Esophagus squamous epithelium (tissue), 5 donors: ENCODE results near the gene DNM2. TPM values are rescaled to one million over a fixed set of nuclear protein-coding genes. Genes with fewer than 3 reads are reported as not detected.
"Not testable (repeated sequence)": the region's sequence is repeated elsewhere in the genome, so short reads cannot be mapped to it uniquely, and the experiment has no call there.

Experiments used
- DNase-seq: peaks from one replicate; lab custom pipeline; 2025; lab: John Stamatoyannopoulos, UW
- H3K27ac ChIP-seq, 4 donors: fragments of 200-600 bp; sonication (generic); one replicate each; pipeline ENCODE4 v1.5.1; 2016 to 2019; ENCODE audit warnings: mild to moderate bottlenecking in 1 of 4
- H3K27me3 ChIP-seq, 4 donors: fragments of 200-600 bp; sonication (generic); 1 replicate in 3 of 4; 2 replicates in 1 of 4; pipeline versions ENCODE4 v1.5.1 to v1.6.0; 2017 to 2021; ENCODE audit warnings: antibody characterized with exemption in 1 of 4
- H3K36me3 ChIP-seq, 3 donors: fragments of 200-600 bp; sonication (generic); one replicate each; pipeline ENCODE4 v1.5.1; 2016 to 2019
- H3K4me1 ChIP-seq, 3 donors: fragments of 200-600 bp; sonication (generic); one replicate each; pipeline ENCODE4 v1.5.1; 2017 to 2019
- H3K4me3 ChIP-seq, 4 donors: fragments of 200-600 bp; sonication (generic); 1 replicate in 3 of 4; 2 replicates in 1 of 4; pipeline ENCODE4 v1.5.1; 2016 to 2019; ENCODE audit warnings: mild to moderate bottlenecking in 2 of 4, moderate library complexity in 1 of 4
- H3K9me3 ChIP-seq, 3 donors: fragments of 200-600 bp; sonication (generic); one replicate each; pipeline ENCODE4 v1.5.1; 2016 to 2019
- POLR2A ChIP-seq, 4 donors: fragments of 450-650 bp; IDR thresholded peaks; one replicate each; pipeline ENCODE4 v1.6.1; 2017; ENCODE audit warnings: antibody characterized with exemption in 4 of 4, mild to moderate bottlenecking in 4 of 4, moderate library complexity in 3 of 4
- WGBS, 2 donors: methylation state at CpG; one replicate each; pipeline ENCODE4 v1.1.5; 2018; 5-methylcytosine and 5-hydroxymethylcytosine counted together
- intact Hi-C: fragments of 100-400 bp; cut with DNase I; formaldehyde crosslinking; loops from one replicate; pipeline ENCODE4 v1.15.0; 2022
- total RNA-seq, 4 donors: library from RNA; depleted of rRNA; stranded (reverse); fragments of >200 nt; gene quantifications; one replicate each; pipeline ENCODE4 v1.1.0, GENCODE V29; 2016
- TF ChIP-seq, protein P1 (sequence below), 6 experiments: fragments of 450-650 bp in 4 of 6; fragments of 200-600 bp in 2 of 6; sonication (generic) in 2 of 6; IDR thresholded peaks; one replicate each; pipeline ENCODE4 v1.5.1; 2016 to 2019; ENCODE audit warnings: antibody characterized with exemption in 6 of 6, mild to moderate bottlenecking in 4 of 6, moderate library complexity in 4 of 6
- donor health status: DM: yes; HTN: yes; CAD: no.

The DNM2 gene
- total RNA-seq, 4 donors from 2014 or later, result 79.9 to 138 (median 102) TPM

DNA sequence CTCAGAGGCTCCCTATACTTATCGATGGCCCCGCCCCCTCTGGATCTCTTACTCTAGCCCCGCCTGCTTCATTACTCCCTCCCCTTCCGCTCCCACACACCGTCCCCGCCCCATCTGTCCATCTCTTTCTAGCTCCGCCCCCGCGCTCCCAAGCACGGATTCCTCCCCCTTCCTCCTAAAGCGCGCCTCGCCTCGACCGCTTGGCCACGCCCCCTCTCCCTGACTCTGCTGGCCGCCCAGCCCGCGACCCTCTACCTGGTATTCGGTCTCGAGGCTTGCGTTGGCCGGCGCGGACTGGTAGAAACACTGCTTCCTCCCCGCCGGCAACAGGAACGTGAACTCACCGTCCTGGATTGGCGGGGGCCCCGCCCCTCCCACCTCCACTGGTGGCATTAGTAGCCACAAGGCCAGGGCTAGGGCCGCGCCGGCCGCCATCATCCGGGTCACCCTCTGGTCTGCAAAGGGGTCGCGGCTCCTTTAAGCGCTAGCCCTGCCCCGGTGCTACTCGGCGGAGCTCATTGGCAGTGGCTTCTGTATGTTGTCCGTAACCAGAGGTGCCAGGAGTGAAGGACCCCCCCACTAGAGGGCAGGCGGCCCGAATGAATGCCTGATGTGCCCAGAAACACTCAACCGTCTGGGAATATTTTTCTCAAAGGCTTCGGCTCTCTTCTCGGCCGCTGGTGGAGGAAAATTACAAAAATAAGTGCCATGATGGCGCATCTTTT, 118.0 kb downstream of the DNM2 start, which contains the start of gene TMED1:
Gene TMED1 (minus strand): TSS at position 459 of the 725 bp plus-strand sequence. CDS start 21 bp downstream, at position 438.
- intact Hi-C loops, result no loop called here
- TF ChIP-seq POLR2A (IDR thresholded peaks at IDR 0.05), result peak in 1 of 4 donors; percentile 32
- TF ChIP-seq, protein P1, sequence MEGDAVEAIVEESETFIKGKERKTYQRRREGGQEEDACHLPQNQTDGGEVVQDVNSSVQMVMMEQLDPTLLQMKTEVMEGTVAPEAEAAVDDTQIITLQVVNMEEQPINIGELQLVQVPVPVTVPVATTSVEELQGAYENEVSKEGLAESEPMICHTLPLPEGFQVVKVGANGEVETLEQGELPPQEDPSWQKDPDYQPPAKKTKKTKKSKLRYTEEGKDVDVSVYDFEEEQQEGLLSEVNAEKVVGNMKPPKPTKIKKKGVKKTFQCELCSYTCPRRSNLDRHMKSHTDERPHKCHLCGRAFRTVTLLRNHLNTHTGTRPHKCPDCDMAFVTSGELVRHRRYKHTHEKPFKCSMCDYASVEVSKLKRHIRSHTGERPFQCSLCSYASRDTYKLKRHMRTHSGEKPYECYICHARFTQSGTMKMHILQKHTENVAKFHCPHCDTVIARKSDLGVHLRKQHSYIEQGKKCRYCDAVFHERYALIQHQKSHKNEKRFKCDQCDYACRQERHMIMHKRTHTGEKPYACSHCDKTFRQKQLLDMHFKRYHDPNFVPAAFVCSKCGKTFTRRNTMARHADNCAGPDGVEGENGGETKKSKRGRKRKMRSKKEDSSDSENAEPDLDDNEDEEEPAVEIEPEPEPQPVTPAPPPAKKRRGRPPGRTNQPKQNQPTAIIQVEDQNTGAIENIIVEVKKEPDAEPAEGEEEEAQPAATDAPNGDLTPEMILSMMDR (IDR thresholded peaks at IDR 0.05), result peak; percentile 22 to 69 (median 50)
- Histone ChIP-seq H3K27me3 (no peaks in the 10 kb centered on the region), H3K4me3 (peak within 1 kb of the TSS; percentile 69 to 88 (median 80)), H3K9me3 (peaks cover 0 to 9% (median 0%) of the 10 kb centered on the region in 3 donors), H3K27ac (peak within 1 kb of the TSS; percentile 98 to 99 (median 99)), H3K36me3 (peaks cover 0 to 38% (median 0%) of the 10 kb centered on the region in 3 donors), H3K4me1 (peaks cover 0 to 20% (median 9%) of the 10 kb centered on the region in 3 donors)
- peak; percentile 96 for DNase-seq
- WGBS, 2 donors, result 1% methylated on average over 17 to 20 of the region's 50 CpGs

DNA sequence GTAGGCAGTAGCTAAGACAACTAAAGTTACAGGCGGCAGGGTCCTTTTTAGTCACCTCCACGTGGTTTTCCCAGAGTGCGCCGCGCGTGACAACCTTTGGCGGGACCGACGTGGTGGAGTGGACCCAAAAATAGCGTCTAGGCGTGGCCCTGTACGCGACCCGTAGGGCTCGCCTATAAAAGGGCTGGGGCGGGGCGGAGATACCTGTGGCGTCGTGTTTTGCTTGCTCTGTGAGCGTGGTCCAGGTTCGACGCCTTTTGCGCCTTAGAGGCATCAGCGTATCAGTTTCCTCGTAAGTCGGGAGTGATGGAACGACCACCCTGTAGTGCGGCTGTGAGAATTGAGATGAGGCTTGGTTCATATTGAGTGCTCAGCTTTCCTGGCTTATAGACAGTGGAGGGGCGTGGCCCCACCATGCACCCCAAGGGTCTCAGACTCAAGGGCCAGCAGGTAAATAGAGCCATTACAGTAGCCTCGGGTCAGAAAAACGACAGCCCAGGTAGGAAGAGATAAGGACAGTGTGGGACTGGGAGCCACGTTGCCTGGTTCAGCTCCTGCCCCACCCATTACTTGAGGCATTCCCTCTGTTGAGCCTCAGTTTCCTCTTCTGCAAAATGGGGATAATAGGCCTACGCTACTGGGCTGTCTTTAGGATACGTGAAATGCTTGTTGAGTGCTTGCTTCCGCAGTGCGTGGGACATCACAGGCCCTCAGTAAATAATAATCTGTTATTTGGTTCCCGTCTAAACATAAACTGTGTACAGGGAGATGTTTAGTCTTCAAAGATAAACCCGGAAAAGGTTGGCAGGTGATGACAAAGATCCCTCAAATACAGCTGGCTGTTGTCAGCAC, 118.8 kb downstream of the DNM2 start:
- 41 to 58% methylated on average over 17 to 32 of the region's 38 CpGs for WGBS, 2 donors
- peak overlapping the region; percentile 69 to 88 (median 80) for H3K4me3 ChIP-seq
- intact Hi-C loops, result no loop called here
- H3K4me1 ChIP-seq, result peaks cover 0 to 20% (median 9%) of the 10 kb centered on the region in 3 donors
- TF ChIP-seq POLR2A (IDR thresholded peaks at IDR 0.05), result no peak
- TF ChIP-seq, protein P1 (IDR thresholded peaks at IDR 0.05), result peak in 1 of 6 experiments; percentile 4
- H3K27me3 ChIP-seq, result no peaks in the 10 kb centered on the region
- peak; percentile 65 for DNase-seq
- H3K27ac ChIP-seq, result peak overlapping the region; percentile 98 to 99 (median 99)
- peaks cover 0 to 31% (median 0%) of the 10 kb centered on the region in 3 donors for H3K36me3 ChIP-seq
- peaks cover 0 to 9% (median 0%) of the 10 kb centered on the region in 3 donors for H3K9me3 ChIP-seq

DNA sequence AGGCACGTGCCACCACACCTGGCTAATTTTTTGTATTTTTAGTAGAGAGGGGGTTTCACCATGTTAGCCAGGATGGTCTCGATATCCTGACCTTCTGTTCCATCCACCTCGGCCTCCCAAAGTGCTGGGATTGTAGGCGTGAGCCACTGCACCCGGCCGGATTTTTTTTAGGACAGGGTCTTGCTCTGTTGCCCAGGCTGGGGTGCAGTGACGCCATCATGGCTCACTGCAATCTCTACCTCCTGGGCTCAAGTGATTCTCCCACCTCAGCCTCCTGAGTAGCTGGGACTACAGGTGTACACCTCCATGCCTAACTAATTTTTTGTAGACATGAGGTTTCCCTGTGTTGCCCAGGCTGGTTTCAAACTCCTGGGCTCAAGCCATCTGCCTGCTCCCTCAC, 119.8 kb downstream of the DNM2 start:
- H3K27me3 ChIP-seq, H3K27ac ChIP-seq, DNase-seq, H3K4me3 ChIP-seq, intact Hi-C loops, H3K9me3 ChIP-seq: not testable (repeated sequence)
- 92 to 95% methylated on average over 6 to 7 of the region's 7 CpGs for whole genome bisulfite sequencing, 2 donors
- Histone ChIP-seq H3K36me3 (peaks cover 0 to 21% (median 0%) of the 10 kb centered on the region in 3 donors), H3K4me1 (peaks cover 0 to 20% (median 9%) of the 10 kb centered on the region in 3 donors)

DNA sequence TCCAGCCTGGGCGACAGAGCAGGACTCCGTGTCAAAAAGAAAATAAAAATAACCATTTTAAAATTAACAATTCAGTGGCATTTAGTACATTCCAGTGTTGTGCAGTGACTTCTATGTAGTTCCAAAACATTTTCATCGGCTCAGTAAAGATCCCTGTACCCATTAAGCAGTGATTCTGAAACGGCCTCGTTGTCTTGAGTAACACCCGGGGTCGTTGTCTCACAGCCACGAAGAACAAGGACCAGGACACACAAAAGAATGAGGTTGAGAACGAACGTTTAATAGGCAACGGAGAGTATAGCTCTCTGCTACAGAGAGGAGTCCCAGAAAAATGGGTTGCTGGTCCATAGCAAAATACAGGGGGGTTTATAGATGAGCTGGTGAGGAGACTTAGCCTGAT, 120.5 kb downstream of the DNM2 start:
- DNase-seq, result no peak
- peaks cover 0 to 9% (median 0%) of the 10 kb centered on the region in 3 donors for H3K9me3 ChIP-seq
- no peak overlapping the region for H3K4me3 ChIP-seq
- H3K36me3 ChIP-seq, result peaks cover 0 to 14% (median 0%) of the 10 kb centered on the region in 3 donors
- H3K4me1 ChIP-seq, result peaks cover 0 to 20% (median 9%) of the 10 kb centered on the region in 3 donors
- WGBS, 2 donors, result 82 to 86% methylated on average over 11 of the region's 11 CpGs
- intact Hi-C loops, result no loop called here
- no peaks in the 10 kb centered on the region for H3K27me3 ChIP-seq
- TF ChIP-seq, protein P1 (IDR thresholded peaks at IDR 0.05), result no peak
- no peak for TF ChIP-seq POLR2A (IDR thresholded peaks at IDR 0.05)
- H3K27ac ChIP-seq, result no peak overlapping the region
